HUES6 (cell line): ENCODE results near the gene EGLN3.

Experiments
- H3K27ac ChIP-seq: 2 replicates; pipeline ENCODE4 v1.7.0; 2013; ENCODE audit warnings: low read depth, mild to moderate bottlenecking, low read length, inconsistent platforms
- H3K27me3 ChIP-seq: 2 replicates; pipeline ENCODE4 v1.6.1; 2013; ENCODE audit warnings: low read length; ENCODE audit not compliant: control insufficient read depth, insufficient read depth
- H3K36me3 ChIP-seq: 2 replicates; pipeline ENCODE4 v1.6.1; 2013; ENCODE audit warnings: low read length; ENCODE audit not compliant: control insufficient read depth, insufficient read depth
- H3K4me1 ChIP-seq: 2 replicates; pipeline ENCODE4 v1.6.1; 2013; ENCODE audit warnings: low read length; ENCODE audit not compliant: control insufficient read depth, insufficient read depth
- H3K4me3 ChIP-seq: 2 replicates; pipeline ENCODE4 v1.5.1; 2013; ENCODE audit warnings: low read depth, low read length
- H3K9ac ChIP-seq: one replicate; pipeline ENCODE4 v1.6.1; 2013; ENCODE audit warnings: mild to moderate bottlenecking, low read length
- H3K9me3 ChIP-seq: 2 replicates; pipeline ENCODE4 v1.6.1; 2013; ENCODE audit warnings: low read depth, low read length; ENCODE audit not compliant: control insufficient read depth, insufficient read depth

EGLN3 gene

DNA sequence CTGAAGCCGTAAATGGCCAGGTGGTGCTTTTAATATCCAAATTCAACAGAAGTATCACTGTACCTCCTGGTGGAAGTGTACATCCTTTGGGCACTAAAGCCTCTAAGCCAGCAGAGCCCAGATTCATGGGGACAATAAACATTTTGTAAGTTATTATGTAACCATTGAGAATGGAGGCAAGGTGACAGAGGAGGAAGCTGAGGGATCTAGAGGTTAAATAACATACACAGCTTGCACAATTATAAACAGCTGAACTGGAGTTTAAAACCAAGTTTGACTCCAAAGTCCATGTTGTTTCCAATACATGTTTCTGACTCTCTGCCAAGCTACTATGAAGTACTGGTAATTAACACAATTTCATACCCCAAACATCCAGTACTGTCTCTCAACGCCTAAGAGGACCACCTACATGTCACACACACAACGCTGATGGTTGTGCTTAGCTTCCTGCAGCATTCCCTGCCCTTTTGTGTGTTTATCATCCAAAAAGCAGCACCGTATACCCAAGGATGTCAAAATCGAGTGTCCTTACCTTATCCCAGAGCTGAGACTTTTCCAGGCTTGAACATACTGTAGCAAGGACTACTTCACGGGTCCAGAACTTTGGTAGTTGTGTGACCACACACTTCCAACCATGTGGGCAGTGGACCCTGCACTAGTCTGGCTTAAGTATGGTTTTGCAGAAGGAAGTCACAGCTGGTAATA, 41.3 kb downstream of the EGLN3 start:
- no peaks in the 10 kb centered on the region for H3K27me3 ChIP-seq
- no peak overlapping the region for H3K27ac ChIP-seq
- H3K4me3 ChIP-seq, result no peak overlapping the region
- no peak overlapping the region for H3K9ac ChIP-seq
- no peaks in the 10 kb centered on the region for H3K4me1 ChIP-seq
- peaks cover 7% of the 10 kb centered on the region for H3K9me3 ChIP-seq
- H3K36me3 ChIP-seq, result no peaks in the 10 kb centered on the region

DNA sequence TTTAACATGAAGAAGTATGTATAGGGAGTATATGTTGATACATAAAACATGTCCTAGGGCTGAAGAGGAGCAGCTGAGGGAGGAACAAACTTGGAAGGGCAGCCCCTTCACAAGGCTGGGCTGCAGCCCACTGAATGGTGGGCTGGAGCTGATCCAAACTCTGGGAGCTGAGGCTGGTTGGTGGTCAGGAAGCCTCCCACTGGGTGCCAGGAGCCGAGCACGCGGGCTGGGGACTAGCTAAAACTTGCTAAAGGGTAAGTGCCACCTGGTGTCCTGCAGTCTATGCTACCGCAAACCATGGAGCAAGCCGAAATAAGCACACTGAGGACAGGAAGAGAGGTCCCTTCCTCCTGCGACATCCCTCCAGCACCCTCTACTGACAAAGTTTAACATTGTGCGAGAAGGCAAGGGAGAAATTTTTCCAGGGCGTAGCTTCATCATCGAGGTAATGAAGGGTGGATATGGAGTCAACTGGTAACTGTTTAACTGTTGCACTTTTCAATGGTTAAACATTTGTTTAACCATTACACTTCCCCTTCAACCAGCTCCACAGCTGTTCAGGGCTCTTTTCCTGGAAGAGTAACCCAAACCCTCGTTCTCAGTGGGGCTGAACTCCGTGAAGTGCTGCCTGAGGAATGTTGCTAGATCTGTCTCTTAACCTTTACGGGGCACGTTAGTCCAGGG, 42.2 kb downstream of the EGLN3 start:
- no peak overlapping the region for H3K4me3 ChIP-seq
- H3K27ac ChIP-seq, result no peak overlapping the region
- H3K27me3 ChIP-seq, result no peaks in the 10 kb centered on the region
- H3K4me1 ChIP-seq, result no peaks in the 10 kb centered on the region
- H3K9ac ChIP-seq, result no peak overlapping the region
- H3K36me3 ChIP-seq, result no peaks in the 10 kb centered on the region
- H3K9me3 ChIP-seq, result peaks cover 7% of the 10 kb centered on the region

DNA sequence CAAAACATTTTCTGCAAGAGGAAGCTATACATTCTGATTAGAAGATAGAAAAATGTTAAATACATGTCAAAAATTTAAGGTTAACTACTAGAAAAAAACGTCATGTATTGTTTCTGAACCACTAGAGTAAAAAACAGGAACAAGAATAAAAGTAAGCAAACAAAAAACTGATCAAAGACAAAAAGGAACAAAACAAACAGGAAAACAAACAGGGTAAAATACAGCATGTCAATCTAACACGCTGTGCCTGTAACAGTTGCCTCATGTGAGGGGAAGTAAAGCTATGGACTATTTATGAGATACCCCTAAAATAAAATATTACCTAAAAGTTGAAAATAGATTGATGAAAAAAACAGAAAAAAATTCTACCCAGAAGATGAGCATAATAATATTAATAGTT, 43.9 kb downstream of the EGLN3 start:
- H3K36me3 ChIP-seq, result no peaks in the 10 kb centered on the region
- H3K4me1 ChIP-seq, result no peaks in the 10 kb centered on the region
- H3K27me3 ChIP-seq, result no peaks in the 10 kb centered on the region
- no peak overlapping the region for H3K27ac ChIP-seq
- H3K9me3 ChIP-seq, result peaks cover 7% of the 10 kb centered on the region
- H3K9ac ChIP-seq, result no peak overlapping the region
- H3K4me3 ChIP-seq, result no peak overlapping the region

DNA sequence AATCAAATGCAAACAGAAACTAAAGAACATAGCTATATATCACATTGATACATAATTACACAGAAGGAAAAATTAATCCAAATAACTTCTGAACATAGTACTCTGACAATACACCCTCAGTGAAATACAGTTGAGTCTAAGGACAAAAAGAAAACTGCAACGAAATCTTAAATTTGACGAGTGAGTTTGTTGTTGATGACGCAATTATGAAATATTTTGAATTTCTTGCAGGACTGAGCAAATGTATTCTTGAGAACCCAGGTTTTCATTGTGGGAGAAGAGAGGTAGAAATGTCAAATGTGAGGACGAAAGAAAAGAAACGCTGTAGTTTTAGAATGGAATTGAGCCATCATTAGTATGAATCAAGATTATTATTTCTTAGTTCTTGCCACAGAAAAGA, 46.3 kb downstream of the EGLN3 start:
- H3K27ac ChIP-seq, result no peak overlapping the region

GRCh38 chr14:33903369-33903768, 47.5 kb downstream of the EGLN3 start:
- H3K27me3 ChIP-seq, result no peaks in the 10 kb centered on the region
- H3K4me3 ChIP-seq, result no peak overlapping the region
- no peak overlapping the region for H3K27ac ChIP-seq
- no peaks in the 10 kb centered on the region for H3K4me1 ChIP-seq
- H3K36me3 ChIP-seq, result no peaks in the 10 kb centered on the region
- H3K9ac ChIP-seq, result no peak overlapping the region
- H3K9me3 ChIP-seq, result peaks cover 2% of the 10 kb centered on the region; the same call in 1 of the 2 replicates

More for the DNA sequence above, 46.3 kb downstream of the EGLN3 start:
- no peaks in the 10 kb centered on the region for H3K36me3 ChIP-seq
- no peak overlapping the region for H3K4me3 ChIP-seq
- H3K4me1 ChIP-seq, result no peaks in the 10 kb centered on the region
- H3K27me3 ChIP-seq, result no peaks in the 10 kb centered on the region
- peaks cover 9% of the 10 kb centered on the region for H3K9me3 ChIP-seq
- no peak overlapping the region for H3K9ac ChIP-seq

GRCh38 chr14:33902363-33902762, 48.5 kb downstream of the EGLN3 start:
- H3K9me3 ChIP-seq, result peaks cover 2% of the 10 kb centered on the region; the same call in 1 of the 2 replicates
- no peak overlapping the region for H3K27ac ChIP-seq
- no peak overlapping the region for H3K4me3 ChIP-seq
- no peaks in the 10 kb centered on the region; the same call in 1 of the 2 replicates for H3K4me1 ChIP-seq
- H3K36me3 ChIP-seq, result no peaks in the 10 kb centered on the region
- H3K27me3 ChIP-seq, result no peaks in the 10 kb centered on the region
- no peak overlapping the region for H3K9ac ChIP-seq

GRCh38 chr14:33901426-33902155, 49.3 kb downstream of the EGLN3 start:
- H3K36me3 ChIP-seq, result no peaks in the 10 kb centered on the region
- no peak overlapping the region for H3K9ac ChIP-seq
- peaks cover 2% of the 10 kb centered on the region; the same call in 1 of the 2 replicates for H3K9me3 ChIP-seq
- H3K4me3 ChIP-seq, result no peak overlapping the region
- H3K27ac ChIP-seq, result no peak overlapping the region
- H3K27me3 ChIP-seq, result no peaks in the 10 kb centered on the region
- H3K4me1 ChIP-seq, result no peaks in the 10 kb centered on the region; the same call in 1 of the 2 replicates

- no peaks in the 10 kb centered on the region for H3K27me3 ChIP-seq
- no peaks in the 10 kb centered on the region for H3K36me3 ChIP-seq
- no peak overlapping the region for H3K27ac ChIP-seq
- H3K9ac ChIP-seq, result no peak overlapping the region
- no peaks in the 10 kb centered on the region; the same call in 1 of the 2 replicates for H3K4me1 ChIP-seq
- H3K4me3 ChIP-seq, result no peak overlapping the region
- H3K9me3 ChIP-seq, result peaks cover 2% of the 10 kb centered on the region; the same call in 1 of the 2 replicates
Observed at GRCh38 chr14:33900706-33901105, 50.2 kb downstream of the EGLN3 start.

DNA sequence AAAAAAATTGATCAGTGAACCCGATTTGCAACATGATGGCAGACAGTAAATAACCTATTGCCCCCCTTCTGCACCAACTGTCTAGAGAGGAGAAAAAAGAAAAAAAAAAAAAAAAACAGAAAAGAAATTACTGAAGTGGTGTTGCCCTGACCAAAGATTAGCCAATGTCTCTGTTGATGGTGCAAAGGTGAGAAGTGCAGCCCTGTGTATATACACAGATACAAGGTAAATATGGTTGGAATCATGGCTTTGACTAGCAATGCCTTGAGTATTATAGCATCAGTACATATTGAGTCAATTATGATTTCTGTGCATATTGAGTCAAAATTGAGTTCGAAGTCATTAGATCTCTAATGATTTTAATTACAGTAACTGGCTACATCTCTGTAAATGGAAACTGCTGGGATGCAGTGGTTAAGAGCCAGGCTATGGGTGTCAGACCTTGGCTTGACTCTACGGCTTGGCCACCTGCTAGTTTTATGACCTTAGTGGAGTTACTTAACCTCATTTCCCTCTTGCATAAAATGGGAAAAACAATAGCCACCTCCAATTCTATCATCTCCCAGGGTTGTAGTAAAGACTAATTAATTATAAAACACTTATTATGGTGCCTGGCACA, 51.0 kb downstream of the EGLN3 start:
- no peaks in the 10 kb centered on the region; the same call in 1 of the 2 replicates for H3K4me1 ChIP-seq

GRCh38 chr14:33897878-33898535, 52.9 kb downstream of the EGLN3 start:
- Histone ChIP-seq H3K36me3 (no peaks in the 10 kb centered on the region), H3K9ac (no peak overlapping the region), H3K4me3 (no peak overlapping the region), H3K4me1 (no peaks in the 10 kb centered on the region; the same call in 1 of the 2 replicates), H3K27ac (no peak overlapping the region), H3K27me3 (no peaks in the 10 kb centered on the region), H3K9me3 (peaks cover 14% of the 10 kb centered on the region)

More for the DNA sequence above, 51.0 kb downstream of the EGLN3 start:
- Histone ChIP-seq H3K36me3 (no peaks in the 10 kb centered on the region), H3K4me3 (no peak overlapping the region), H3K9ac (no peak overlapping the region), H3K9me3 (peaks cover 6% of the 10 kb centered on the region; the same call in 1 of the 2 replicates), H3K27ac (no peak overlapping the region), H3K27me3 (no peaks in the 10 kb centered on the region)
